Peyer's patch (tissue), 4 donors: ENCODE measurements around the gene BBS9. TPM values are rescaled to one million over a fixed set of nuclear protein-coding genes. Genes with fewer than 3 reads are reported as not detected.

ENCODE experiments used
- DNase-seq, 3 donors: peaks; one replicate each; pipeline ENCODE4 v3.0.0-alpha.2; 2017 to 2019
- H3K27ac ChIP-seq, 4 donors: fragments of 200-600 bp; sonication (generic); one replicate each; pipeline ENCODE4 v1.5.1; 2016 to 2019
- H3K27me3 ChIP-seq, 2 donors: fragments of 200-600 bp; sonication (generic); one replicate each; pipeline ENCODE4 v1.5.1; 2019
- H3K36me3 ChIP-seq, 3 donors: fragments of 200-600 bp; sonication (generic); one replicate each; pipeline ENCODE4 v1.5.1; 2016 to 2019
- H3K4me1 ChIP-seq, 4 donors: fragments of 200-600 bp; sonication (generic); one replicate each; pipeline ENCODE4 v1.5.1; 2016 to 2019
- H3K4me3 ChIP-seq, 4 donors: fragments of 200-600 bp; sonication (generic); 1 replicate in 3 of 4; 2 replicates in 1 of 4; pipeline ENCODE4 v1.5.1; 2016 to 2019; ENCODE audit warnings: mild to moderate bottlenecking in 1 of 4
- H3K9me3 ChIP-seq, 4 donors: fragments of 200-600 bp; sonication (generic); one replicate each; pipeline ENCODE4 v1.5.1; 2016 to 2019; ENCODE audit warnings: mild to moderate bottlenecking in 1 of 4
- CTCF ChIP-seq, 6 experiments: fragments of 450-650 bp in 4 of 6; fragments of 200-600 bp in 2 of 6; sonication (generic) in 1 of 6; IDR thresholded peaks; one replicate each; pipeline ENCODE4 v1.5.1; 2017 to 2019; ENCODE audit warnings: antibody characterized with exemption in 6 of 6, mild to moderate bottlenecking in 3 of 6, moderate library complexity in 1 of 6
- POLR2A ChIP-seq, 2 donors: fragments of 450-650 bp; IDR thresholded peaks; one replicate each; pipeline ENCODE4 v1.5.1; 2017; ENCODE audit warnings: antibody characterized with exemption in 2 of 2, mild to moderate bottlenecking in 2 of 2, moderate library complexity in 2 of 2
- small RNA-seq, 2 donors: library from RNA; depleted of rRNA; stranded (forward); fragments of <200 nt; gene quantifications; one replicate each; pipeline ENCODE3, GENCODE V24; 2016
- total RNA-seq, 4 donors: library from RNA; depleted of rRNA; stranded (reverse); fragments of >200 nt; gene quantifications; one replicate each; pipeline ENCODE4 v1.1.0, GENCODE V29; 2016

Gene BBS9
- total RNA-seq, 4 donors from 2014 or later, result 10.9 to 51.2 (median 19.4) TPM

- no peak overlapping the region for H3K4me3 ChIP-seq
- H3K36me3 ChIP-seq, result no peaks in the 10 kb centered on the region
- H3K9me3 ChIP-seq, result no peaks in the 10 kb centered on the region
- H3K27me3 ChIP-seq, result no peaks in the 10 kb centered on the region
- no peak for TF ChIP-seq CTCF (IDR thresholded peaks at IDR 0.05)
- TF ChIP-seq POLR2A (IDR thresholded peaks at IDR 0.05), result no peak
- H3K27ac ChIP-seq, result no peak overlapping the region
- no peak for DNase-seq
- no peaks in the 10 kb centered on the region for H3K4me1 ChIP-seq
These were observed 521.5 kb downstream of the BBS9 start for GRCh38 chr7:33650828-33651227.

- no peak for DNase-seq
- no peaks in the 10 kb centered on the region for H3K36me3 ChIP-seq
- no peaks in the 10 kb centered on the region for H3K4me1 ChIP-seq
- no peak overlapping the region for H3K4me3 ChIP-seq
- no peak overlapping the region for H3K27ac ChIP-seq
- no peaks in the 10 kb centered on the region for H3K27me3 ChIP-seq
- H3K9me3 ChIP-seq, result no peaks in the 10 kb centered on the region
- TF ChIP-seq POLR2A (IDR thresholded peaks at IDR 0.05) (no peak), CTCF (IDR thresholded peaks at IDR 0.05) (no peak)
These were observed 522.7 kb downstream of the BBS9 start for GRCh38 chr7:33651998-33652515.

GRCh38 chr7:33654676-33655075 is 525.3 kb downstream of the BBS9 start:
- no peak overlapping the region for H3K27ac ChIP-seq
- no peak overlapping the region for H3K4me3 ChIP-seq
- no peaks in the 10 kb centered on the region for H3K27me3 ChIP-seq
- no peak for DNase-seq
- no peak for TF ChIP-seq CTCF (IDR thresholded peaks at IDR 0.05)
- TF ChIP-seq POLR2A (IDR thresholded peaks at IDR 0.05), result no peak
- no peaks in the 10 kb centered on the region for H3K9me3 ChIP-seq
- H3K4me1 ChIP-seq, result no peaks in the 10 kb centered on the region
- H3K36me3 ChIP-seq, result no peaks in the 10 kb centered on the region

Small RNA genes lying within 50 kb of the gene (small RNA-seq; reads per million reads assigned to genes)
- gene AC007312.1 (0 reads per million in 2 donors), gene AC074338.1 (0 reads per million in 2 donors), gene RNA5SP229 (0 to 0.06 reads per million in 2 donors)

Other genes with a start within 250 kb of the BBS9 start
- gene KBTBD2, start 237.8 kb upstream of the BBS9 start, total RNA-seq, result 10 to 100 TPM; 22.2 to 43.7 (median 28.4) TPM
- gene FKBP9, start 172.1 kb upstream of the BBS9 start, total RNA-seq, result 100 to 1,000 TPM in 3 of 4 donors, 10 to 100 TPM in 1; 93.2 to 145 (median 113) TPM
- gene NT5C3A, start 66.8 kb upstream of the BBS9 start, total RNA-seq, result 100 to 1,000 TPM in 1 of 4 donors, 10 to 100 TPM in 3; 25.3 to 316 (median 79.8) TPM
- 10 to 100 TPM in 3 of 4 donors, 1 to 10 TPM in 1; 7.3 to 25.6 (median 13.7) TPM for gene RP9, start 20.2 kb upstream of the BBS9 start, total RNA-seq